DMS53 treated with DMSO at 0.1 percent for 48 hours (cell line): ENCODE measurements around the gene LRRN4.

ENCODE experiments used
- DNase-seq: peaks from one replicate; lab custom pipeline; 2025; ENCODE audit not compliant: unreplicated experiment; lab: John Stamatoyannopoulos, UW

Gene LRRN4

GRCh38 chr20:6053776-6054688, at the start of gene LRRN4:
Gene LRRN4 (minus strand): TSS chr20:6054060. CDS start chr20:6052799, 1,261 bp downstream.
- peak; percentile 82 for DNase-seq

GRCh38 chr20:6103301-6103700, 49.4 kb upstream of the LRRN4 start:
- DNase-seq: no peak

- no peak for DNase-seq
These were observed 47.5 kb upstream of the LRRN4 start for GRCh38 chr20:6101346-6101745.

- DNase-seq: no peak
These were observed 46.4 kb upstream of the LRRN4 start for GRCh38 chr20:6100246-6100645.

GRCh38 chr20:6099819-6100218, 46.0 kb upstream of the LRRN4 start:
- DNase-seq: no peak

GRCh38 chr20:6095409-6095808, 41.5 kb upstream of the LRRN4 start:
- no peak for DNase-seq

- no peak for DNase-seq
These were observed 40.7 kb upstream of the LRRN4 start for GRCh38 chr20:6094565-6094964.

GRCh38 chr20:6094063-6094462, 40.2 kb upstream of the LRRN4 start:
- DNase-seq: no peak

GRCh38 chr20:6091661-6092060, 37.8 kb upstream of the LRRN4 start:
- DNase-seq: no peak

- no peak for DNase-seq
These were observed 33.0 kb upstream of the LRRN4 start for GRCh38 chr20:6086868-6087267.

- no peak for DNase-seq
These were observed 30.1 kb upstream of the LRRN4 start for GRCh38 chr20:6083926-6084325.

- no peak for DNase-seq
These were observed 27.4 kb upstream of the LRRN4 start for GRCh38 chr20:6081236-6081635.

GRCh38 chr20:6079016-6079415, 25.2 kb upstream of the LRRN4 start:
- DNase-seq: no peak

GRCh38 chr20:6075428-6076219, 21.8 kb upstream of the LRRN4 start:
- DNase-seq: no peak

- DNase-seq: no peak
These were observed 20.9 kb upstream of the LRRN4 start for GRCh38 chr20:6074784-6075183.

GRCh38 chr20:6074145-6074561, 20.3 kb upstream of the LRRN4 start:
- peak; percentile 36 for DNase-seq

- DNase-seq: no peak
These were observed 17.2 kb upstream of the LRRN4 start for GRCh38 chr20:6070829-6071695.

- no peak for DNase-seq
These were observed 15.8 kb upstream of the LRRN4 start for GRCh38 chr20:6069669-6070068.

- DNase-seq: no peak
These were observed 14.0 kb upstream of the LRRN4 start for GRCh38 chr20:6067763-6068318.

- no peak for DNase-seq
These were observed 12.7 kb upstream of the LRRN4 start for GRCh38 chr20:6066582-6066981.

- DNase-seq: no peak
These were observed 7.7 kb upstream of the LRRN4 start for GRCh38 chr20:6061544-6061943.
